ENCODE data around the gene GDF3. TPM values are rescaled to one million over a fixed set of nuclear protein-coding genes. Genes with fewer than 3 reads are reported as not detected.

Gene GDF3
- total RNA-seq, 1 experiment from 2014 or later, result not detected

- no TSS peak for BruUV-seq (replicated peaks)
- Histone ChIP-seq H2AFZ (ENCODE audit: low read depth, low read length, poor library complexity, severe bottlenecking) (no peak overlapping the region), H4K20me1 (ENCODE audit: insufficient read depth) (no peaks in the 10 kb centered on the region), H3K27ac (ENCODE audit: low read depth, low read length) (no peak overlapping the region), H3K4me1 (ENCODE audit: control insufficient read depth in 1 of 2, insufficient read depth in 2 of 2, low read length in 2 of 2) (peaks cover 0 to 5% of the 10 kb centered on the region in 2 experiments; a peak in 1 of 4 replicates), H3K79me2 (ENCODE audit: insufficient read depth, low read length) (no peaks in the 10 kb centered on the region), H3K27me3 (ENCODE audit: insufficient read depth, low read length) (no peaks in the 10 kb centered on the region), H3K36me3 (ENCODE audit: control insufficient read depth in 1 of 2, insufficient read depth in 2 of 2, low read length in 2 of 2) (no peaks in the 10 kb centered on the region), H3K4me3 (replicated peaks in 1 of 2; ENCODE audit: low read depth in 1 of 2, low read length in 2 of 2) (no peak overlapping the region), H3K9me3 (ENCODE audit: control insufficient read depth in 1 of 2, insufficient read depth in 1 of 2, low read depth in 1 of 2, low read length in 2 of 2) (no peaks in the 10 kb centered on the region), H3K9me2 (ENCODE audit: insufficient read depth) (no peaks in the 10 kb centered on the region), H3K9ac (ENCODE audit: low read length) (no peak overlapping the region), H3K4me2 (ENCODE audit: low read length) (no peak overlapping the region)
- ChIA-PET POLR2A (no interaction called here), RAD21 (ENCODE audit: low non-redundant PET in 1 of 2, low total read pairs in 2 of 2, uncharacterized antibody in 2 of 2, unreplicated experiment in 2 of 2) (no interaction called here), CTCF (no interaction called here)
- DNase-seq (ENCODE audit: low read depth, low spot score) (no peak), ATAC-seq (no peak)
- intact Hi-C loops (cut with micrococcal nuclease), result no loop called here
- TF ChIP-seq ATF3 (IDR thresholded peaks at IDR 0.05) (no peak), CBX3 (IDR thresholded peaks at IDR 0.05; ENCODE audit: low read depth) (no peak), MAX (IDR thresholded peaks at IDR 0.05) (no peak), ZBTB33 (IDR thresholded peaks at IDR 0.05; ENCODE audit: extremely low read depth, insufficient replicate concordance, low read length) (no peak), CEBPB (IDR thresholded peaks at IDR 0.05; ENCODE audit: low read depth) (no peak), POLR2A (IDR thresholded peaks at IDR 0.05; ENCODE audit: borderline replicate concordance, extremely low read depth, insufficient read depth, insufficient read length) (no peak), EZH2phosphoT487 (IDR thresholded peaks at IDR 0.05; ENCODE audit: borderline replicate concordance) (no peak), SP1 (IDR thresholded peaks at IDR 0.05; ENCODE audit: low read depth) (no peak), CTCF (IDR thresholded peaks at IDR 0.05 in 2 of 3, conservative IDR thresholded peaks at IDR 0.05 in 1 of 3; ENCODE audit: borderline replicate concordance in 1 of 3, insufficient read depth in 1 of 3, low read depth in 2 of 3, low read length in 2 of 3) (no peak), EGR1 (IDR thresholded peaks at IDR 0.05; ENCODE audit: low read depth) (no peak), YY1 (IDR thresholded peaks at IDR 0.05; ENCODE audit: extremely low read depth, insufficient replicate concordance, low read depth, low read length) (no peak), RAD21 (IDR thresholded peaks at IDR 0.05; ENCODE audit: low read depth) (no peak), ZFX (IDR thresholded peaks at IDR 0.05) (no peak), ELF1 (IDR thresholded peaks at IDR 0.05; ENCODE audit: borderline replicate concordance, low read depth) (no peak)
Measured at GRCh38 chr12:7681535-7681934, 14.0 kb downstream of the GDF3 start.
